H1 (cell line): ENCODE data around the gene VIPR2.

Experiments used
- ATF3 ChIP-seq: IDR thresholded peaks from 2 replicates; pipeline ENCODE4 v1.6.1; 2011; ENCODE audit warnings: low read depth, mild to moderate bottlenecking, low read length; ENCODE audit not compliant: insufficient read depth
- CBX5 ChIP-seq: fragments of 300-800, 300-1000 bp; sonication (generic); IDR thresholded peaks from 2 replicates; pipeline ENCODE4 v1.7.1; 2016; ENCODE audit warnings: antibody characterized with exemption, low read length, low read depth
- CTCF ChIP-seq, 3 experiments: IDR thresholded peaks; 1 replicate in 2 of 3; 2 replicates in 1 of 3; pipeline versions ENCODE4 v1.5.1 to v1.6.1; 2011; ENCODE audit warnings: low read length in 3 of 3, mild to moderate bottlenecking in 3 of 3, inconsistent platforms in 2 of 3, low read depth in 1 of 3, moderate library complexity in 1 of 3; ENCODE audit not compliant: insufficient read depth in 1 of 3; ENCODE audit errors: control extremely low read depth in 1 of 3
- FOSL1 ChIP-seq: IDR thresholded peaks from 2 replicates; pipeline ENCODE4 v1.6.1; 2011; ENCODE audit warnings: mild to moderate bottlenecking, low read depth, low read length, moderate library complexity; ENCODE audit not compliant: insufficient read depth
- GTF2F1 ChIP-seq: IDR thresholded peaks from 2 replicates; pipeline ENCODE4 v1.6.1; 2012; ENCODE audit warnings: low read depth, low read length, improper control_type of control experiment, borderline replicate concordance
- PHF8 ChIP-seq: fragments of 200-600 bp; sonication (generic); conservative IDR thresholded peaks from 2 replicates; pipeline ENCODE4 v1.7.1; 2012; ENCODE audit warnings: low read depth, mild to moderate bottlenecking, inconsistent platforms, low read length, moderate library complexity
- RAD21 ChIP-seq, 2 experiments: IDR thresholded peaks in 1 of 2; conservative IDR thresholded peaks in 1 of 2; 2 replicates each; pipeline ENCODE4 v1.6.1; 2011; ENCODE audit warnings: low read depth in 2 of 2, low read length in 2 of 2, improper control_type of control experiment in 1 of 2, inconsistent platforms in 1 of 2, mild to moderate bottlenecking in 1 of 2, moderate library complexity in 1 of 2
- SIX5 ChIP-seq: IDR thresholded peaks from 2 replicates; pipeline ENCODE4 v1.6.1; 2011; ENCODE audit warnings: mild to moderate bottlenecking, low read depth, low read length
- TAF1 ChIP-seq: IDR thresholded peaks from 2 replicates; pipeline ENCODE4 v1.6.1; 2011; ENCODE audit warnings: mild to moderate bottlenecking, low read depth, low read length
- TAF7 ChIP-seq: optimal IDR thresholded peaks from 2 replicates; pipeline ENCODE3; 2011; ENCODE audit warnings: low read depth, mild to moderate bottlenecking, inconsistent platforms, low read length, moderate library complexity, borderline replicate concordance
- USF2 ChIP-seq: IDR thresholded peaks from 2 replicates; pipeline ENCODE4 v1.6.1; 2011; ENCODE audit warnings: low read length, improper control_type of control experiment
- YY1 ChIP-seq: IDR thresholded peaks from 2 replicates; pipeline ENCODE4 v1.6.1; 2011; ENCODE audit warnings: low read depth, mild to moderate bottlenecking, low read length

GRCh38 chr7:159012353-159013069 lies 132.2 kb downstream of the VIPR2 start:
- no peak for TF ChIP-seq ATF3
- no peak for TF ChIP-seq CBX5
- TF ChIP-seq PHF8, result no peak
- TF ChIP-seq RAD21 (IDR thresholded peaks at IDR 0.05 in 1 of 2, conservative IDR thresholded peaks at IDR 0.05 in 1 of 2; ENCODE audit: low read depth in 2 of 2, low read length in 2 of 2), result no peak
- no peak for TF ChIP-seq CTCF (IDR thresholded peaks at IDR 0.05; ENCODE audit: control extremely low read depth in 1 of 3, insufficient read depth in 1 of 3, low read depth in 1 of 3, low read length in 3 of 3)
- TF ChIP-seq TAF1, result no peak
- no peak for TF ChIP-seq YY1
- no peak for TF ChIP-seq TAF7
- TF ChIP-seq FOSL1, result no peak
- no peak for TF ChIP-seq USF2
- no peak for TF ChIP-seq GTF2F1
- TF ChIP-seq SIX5, result no peak
